GM21825 (cell line): Measurements from ENCODE around the gene STEAP1B.
"Not testable (repeated sequence)": the region's sequence is repeated elsewhere in the genome, so short reads cannot be mapped to it uniquely, and the experiment has no call there.

Experiments used
- ATAC-seq: cut with Tn5 transposase; IDR thresholded peaks from one replicate; pipeline ENCODE4 v1.9.1; 2021; ENCODE audit warnings: mild to moderate bottlenecking, moderate library complexity; ENCODE audit not compliant: unreplicated experiment

STEAP1B gene

DNA sequence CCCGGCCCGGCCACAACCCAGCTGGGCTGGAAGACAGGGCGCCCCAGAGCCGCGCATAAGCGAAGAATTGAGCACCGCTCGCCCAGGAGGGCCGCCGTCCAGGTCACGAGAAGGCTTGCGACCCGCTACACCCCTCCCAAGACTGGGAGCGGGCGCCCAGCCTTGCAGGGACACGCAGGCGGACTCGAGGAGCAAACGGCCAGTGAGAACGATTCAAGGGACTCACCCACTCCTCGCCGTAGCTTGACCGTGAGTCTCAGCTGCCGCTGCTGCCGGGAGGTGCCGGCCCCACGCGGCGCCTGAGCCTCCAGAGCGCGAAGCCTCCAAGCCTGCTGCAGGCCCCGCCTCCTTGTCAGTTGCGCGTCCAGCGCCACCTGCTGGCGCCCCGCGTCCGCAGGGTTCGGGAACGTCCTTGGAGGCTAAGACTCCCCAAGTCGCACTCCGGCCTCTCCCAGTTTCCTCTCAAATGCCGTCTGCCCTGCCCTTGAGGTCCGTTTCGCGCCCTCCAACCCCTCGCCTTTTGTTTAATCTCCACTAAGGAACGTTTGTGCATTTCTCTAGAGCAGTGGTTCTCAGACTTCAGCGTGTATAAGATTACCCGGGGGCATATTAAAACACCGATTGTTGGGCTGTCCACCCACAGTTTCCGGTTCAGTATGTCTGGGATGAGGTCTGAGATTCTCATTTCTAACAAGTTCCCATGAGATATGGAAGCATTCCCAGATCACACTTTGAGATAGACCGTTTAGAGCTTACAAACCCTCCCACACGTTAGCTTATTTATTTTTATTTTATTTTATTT is at the start of gene STEAP1B:
TSS of gene STEAP1B (minus strand) at position 301 of the 802 bp plus-strand sequence. CDS start 5,333 bp downstream, outside the sequence.
- ATAC-seq: peak; percentile 94

DNA sequence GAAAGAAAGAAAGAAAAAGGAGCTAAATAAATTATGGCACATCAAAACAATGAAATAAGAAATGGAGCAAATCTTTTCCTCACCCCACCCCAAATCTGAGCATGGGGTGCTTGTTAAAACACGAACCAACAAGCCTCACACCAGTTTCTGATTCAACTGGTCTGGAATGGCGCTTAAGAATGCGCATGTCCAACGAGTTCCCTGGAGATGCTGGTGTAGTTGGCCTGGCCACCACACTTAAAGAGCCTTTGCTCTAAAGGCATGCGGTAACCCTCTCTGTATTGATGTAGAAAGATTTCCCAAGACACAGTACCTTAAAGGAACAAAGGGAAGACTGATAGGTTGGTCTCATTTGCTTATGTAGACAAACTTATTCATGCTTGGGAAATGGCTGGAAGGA is 49.1 kb upstream of the STEAP1B start:
- no peak for ATAC-seq

DNA sequence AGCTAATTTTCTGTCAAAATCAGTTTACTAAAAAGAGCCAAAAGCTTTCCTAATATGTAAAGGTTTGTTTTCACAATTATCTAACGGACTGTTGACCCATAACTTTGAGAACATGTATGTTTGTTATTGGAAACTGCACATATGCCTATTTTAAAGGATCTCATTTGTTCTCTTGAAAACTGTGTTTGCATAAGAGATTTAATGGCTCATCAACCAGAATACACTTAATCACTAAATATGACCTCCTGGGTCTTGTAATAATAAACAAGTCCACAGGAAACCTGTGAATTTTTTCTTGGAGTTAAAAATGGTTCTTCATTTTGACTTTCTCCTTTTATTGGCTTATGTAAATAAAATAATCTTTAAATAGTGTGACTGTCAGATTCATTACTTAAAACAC is 48.3 kb upstream of the STEAP1B start:
- no peak for ATAC-seq

- no peak for ATAC-seq
Observed at GRCh38 chr7:22546769-22547168, 46.8 kb upstream of the STEAP1B start.

GRCh38 chr7:22545529-22545928 is 45.5 kb upstream of the STEAP1B start:
- ATAC-seq: no peak

GRCh38 chr7:22544245-22544644 is 44.3 kb upstream of the STEAP1B start:
- no peak for ATAC-seq

DNA sequence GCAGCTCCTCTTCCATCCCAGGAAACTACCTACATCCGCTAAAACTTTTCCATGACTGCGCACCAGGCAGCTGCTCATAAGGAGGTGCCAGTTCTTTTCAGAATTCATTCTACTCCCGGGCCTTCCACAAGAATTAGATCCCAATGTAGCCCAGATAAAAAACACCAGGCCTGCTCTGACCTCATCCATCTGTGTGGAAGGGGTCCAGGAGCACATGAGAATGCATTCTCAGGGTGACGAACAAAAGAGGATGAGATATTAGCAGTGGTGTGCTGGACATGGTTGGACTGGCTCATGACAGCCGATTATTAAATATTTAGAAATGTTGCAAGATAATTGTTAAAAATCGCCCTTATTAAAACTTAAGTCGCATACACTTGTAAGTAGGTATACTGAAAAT is 43.2 kb upstream of the STEAP1B start:
- no peak for ATAC-seq

DNA sequence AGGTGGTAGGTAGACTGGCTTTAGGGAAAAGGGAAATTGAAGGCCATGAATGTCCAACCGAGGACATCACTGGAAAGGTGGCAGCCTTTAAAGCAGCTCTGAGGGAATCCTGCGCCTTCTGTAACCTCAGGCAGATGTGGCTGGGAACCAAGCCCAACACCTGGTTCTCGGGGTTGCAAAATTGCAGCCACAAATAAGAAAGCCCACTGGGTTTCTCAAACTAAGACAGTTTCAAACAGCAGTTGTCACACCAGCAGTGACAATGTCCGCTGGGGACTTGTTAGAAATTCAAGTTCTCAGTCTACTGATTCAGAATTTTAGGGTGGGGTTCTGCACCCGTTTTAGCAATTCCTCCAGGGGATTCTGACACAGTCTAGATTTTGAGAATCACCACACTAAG is 42.7 kb upstream of the STEAP1B start:
- no peak for ATAC-seq

GRCh38 chr7:22542254-22542653 is 42.3 kb upstream of the STEAP1B start:
- ATAC-seq: no peak

DNA sequence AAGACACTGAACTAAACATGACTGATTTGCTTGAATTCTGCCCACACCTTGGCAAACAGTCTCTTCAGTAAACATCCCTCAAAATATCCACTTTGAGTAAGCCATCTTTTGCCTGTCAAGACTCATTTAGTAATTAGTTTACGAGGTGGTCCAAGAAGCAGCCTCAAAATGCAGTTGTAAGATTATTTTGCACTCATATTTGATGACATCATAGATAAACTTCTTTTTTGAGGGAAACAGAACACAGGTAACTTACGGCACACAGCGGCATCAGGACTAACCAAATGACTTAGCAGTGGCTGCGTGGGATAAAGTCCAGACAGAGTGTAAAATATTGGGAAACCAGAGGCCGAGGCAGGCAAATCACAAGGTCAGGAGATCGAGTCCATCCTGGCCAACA is 41.8 kb upstream of the STEAP1B start:
- no peak for ATAC-seq

DNA sequence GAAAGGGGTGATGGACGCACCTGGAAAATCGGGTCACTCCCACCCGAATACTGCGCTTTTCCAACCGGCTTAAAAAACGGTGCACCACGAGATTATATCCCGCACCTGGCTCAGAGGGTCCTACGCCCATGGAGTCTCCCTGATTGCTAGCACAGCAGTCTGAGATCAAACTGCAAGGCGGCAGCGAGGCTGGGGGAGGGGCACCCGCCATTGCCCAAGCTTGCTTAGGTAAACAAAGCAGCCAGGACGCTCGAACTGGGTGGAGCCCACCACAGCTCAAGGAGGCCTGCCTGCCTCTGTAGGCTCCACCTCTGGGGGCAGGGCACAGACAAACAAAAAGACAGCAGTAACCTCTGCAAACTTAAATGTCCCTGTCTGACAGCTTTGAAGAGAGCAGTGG is 28.5 kb upstream of the STEAP1B start:
- ATAC-seq: not testable (repeated sequence)

DNA sequence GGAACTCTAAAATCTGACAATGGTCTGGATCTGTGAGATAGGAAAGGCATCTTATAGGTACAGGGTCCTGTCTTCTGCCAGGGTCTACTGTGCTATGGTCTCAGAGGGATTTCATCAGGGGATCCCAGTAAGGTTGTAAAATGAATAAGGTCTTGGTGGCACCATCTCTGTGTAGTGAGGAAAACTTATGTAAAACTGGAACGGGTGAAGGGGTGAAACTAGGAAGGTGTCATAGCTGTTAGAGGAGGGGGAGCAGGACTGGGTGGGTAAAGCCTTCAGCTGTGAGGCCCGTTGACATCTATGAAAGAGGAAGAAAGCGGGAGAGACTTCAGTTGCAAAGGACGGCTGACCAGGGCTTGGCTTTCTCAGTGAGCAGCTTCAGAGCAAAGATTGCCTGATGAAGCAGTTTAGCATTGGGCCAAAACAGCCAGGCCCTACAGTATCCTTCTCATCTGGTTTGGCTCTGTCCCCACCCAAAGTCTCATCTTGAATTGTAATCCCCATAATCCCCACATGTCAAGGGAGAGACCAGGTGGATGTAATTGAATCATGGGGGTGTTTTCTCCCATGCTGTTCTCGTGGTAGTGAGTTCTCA is 24.5 kb upstream of the STEAP1B start:
- not testable (repeated sequence) for ATAC-seq

GRCh38 chr7:22523478-22524352 is 23.7 kb upstream of the STEAP1B start:
- peak; percentile 50 for ATAC-seq

- ATAC-seq: not testable (repeated sequence)
Observed at GRCh38 chr7:22519560-22519959, 19.6 kb upstream of the STEAP1B start.

GRCh38 chr7:22516950-22517349 is 17.0 kb upstream of the STEAP1B start:
- not testable (repeated sequence) for ATAC-seq

GRCh38 chr7:22514963-22515362 is 15.0 kb upstream of the STEAP1B start:
- ATAC-seq: not testable (repeated sequence)

DNA sequence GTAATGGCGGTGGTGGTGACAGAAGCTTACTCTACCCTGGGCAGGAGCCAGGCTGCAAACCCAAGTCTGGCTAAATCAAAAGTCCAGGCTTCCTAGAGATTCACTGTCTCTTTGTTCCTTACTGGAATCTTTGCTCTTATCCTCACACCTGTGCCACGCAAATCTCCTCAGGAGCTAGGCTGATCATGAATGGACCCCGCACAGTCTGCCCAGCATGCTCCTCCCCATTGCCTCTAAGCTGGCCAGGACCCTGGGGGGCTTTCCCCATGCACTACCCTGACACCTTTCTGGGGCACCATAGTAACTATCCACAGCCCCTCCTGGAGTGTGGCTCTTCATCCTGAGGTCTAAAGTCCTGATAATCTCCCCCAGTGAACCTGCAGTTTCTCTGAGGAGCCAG is 7.3 kb upstream of the STEAP1B start:
- ATAC-seq: not testable (repeated sequence)

DNA sequence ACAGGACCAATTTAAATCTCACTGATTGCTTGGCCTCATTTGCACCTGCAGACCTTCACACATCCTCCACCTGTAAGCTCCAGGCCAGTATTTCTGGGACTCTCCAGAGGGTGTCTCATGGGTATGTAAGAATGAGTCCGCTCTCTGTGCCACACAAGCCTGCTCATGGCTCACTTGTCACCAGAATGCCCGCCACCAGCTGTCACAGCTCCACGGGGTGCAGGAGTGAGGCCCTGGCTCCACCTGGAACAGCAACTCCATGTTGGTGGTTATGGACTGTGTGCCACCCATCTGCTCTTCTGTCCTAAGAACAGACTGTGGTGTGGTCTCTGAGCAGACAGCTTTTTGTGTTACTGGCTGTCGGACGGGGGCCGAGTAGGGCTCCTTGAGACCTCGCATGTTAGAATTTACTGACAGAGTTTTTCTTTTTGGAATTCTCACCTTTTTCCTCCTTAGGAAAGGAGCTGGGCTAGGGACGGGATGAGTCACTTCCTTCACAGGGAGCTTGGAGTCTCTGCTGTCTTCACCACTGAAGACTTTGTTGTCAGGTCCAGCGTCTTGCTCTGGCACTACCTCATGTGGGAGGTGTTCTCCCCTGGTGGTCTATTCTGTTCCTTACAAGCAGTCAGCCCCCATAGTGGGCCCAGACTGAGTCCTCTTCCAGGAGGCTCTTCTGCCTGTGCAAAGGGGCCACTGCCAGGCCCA is 6.5 kb upstream of the STEAP1B start:
- ATAC-seq: not testable (repeated sequence)

GRCh38 chr7:22504519-22504918 is 4.5 kb upstream of the STEAP1B start:
- ATAC-seq: not testable (repeated sequence)

- not testable (repeated sequence) for ATAC-seq
Observed at GRCh38 chr7:22502104-22502503, 2.1 kb upstream of the STEAP1B start.

DNA sequence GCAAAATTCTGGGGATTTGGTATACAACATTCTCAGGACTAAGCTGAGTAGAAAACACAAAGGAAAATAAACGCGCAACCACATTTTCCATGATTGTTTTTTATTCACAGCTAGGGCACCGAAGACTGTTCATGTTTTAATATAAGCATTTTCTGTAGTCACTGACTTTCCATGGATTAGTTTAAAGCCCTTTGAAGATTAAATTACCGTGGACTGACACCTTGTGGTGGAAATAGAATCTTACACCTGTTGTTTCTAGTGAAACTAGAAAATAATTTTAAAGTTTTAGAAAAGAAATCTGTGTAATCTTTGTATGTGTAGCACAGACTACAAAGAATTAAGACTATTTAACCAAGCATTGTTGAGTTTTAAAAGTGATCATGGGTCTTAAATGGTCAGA is 1.3 kb upstream of the STEAP1B start:
- not testable (repeated sequence) for ATAC-seq
